Naive thymus-derived CD4-positive, alpha-beta T cell (primary cell): Measurements from ENCODE around the gene RGS19. TPM values are rescaled to one million over a fixed set of nuclear protein-coding genes. Genes with fewer than 3 reads are reported as not detected.
A peak's percentile ranks its signal among the peaks of the same experiment; 100 is the strongest.

Source experiments
- ATAC-seq: fragments of 150-1000 bp; cut with Tn5 transposase; 2 replicates; pipeline ENCODE4 v1.10.0; 2021; ENCODE audit warnings: mild to moderate bottlenecking, moderate library complexity
- CTCF ChIA-PET: fragments of 350-600 bp; sonication (Branson Sonifier 250); formaldehyde crosslinking; loops from one replicate; lab custom pipeline; 2021; ENCODE audit warnings: antibody characterized with exemption; lab: Charles Lee
- POLR2A ChIA-PET: fragments of 350-600 bp; sonication (Branson Sonifier 250); formaldehyde crosslinking; loops from one replicate; lab custom pipeline; 2021; ENCODE audit warnings: antibody characterized with exemption, inconsistent platforms; lab: Charles Lee
- DNase-seq, 9 donors: peaks; one replicate each; pipeline versions ENCODE4 v3.0.0 to v3.0.0-alpha.2; 2020 to 2022; ENCODE audit warnings: mixed read lengths in 1 of 9
- H3K27ac ChIP-seq: one replicate; pipeline ENCODE4 v1.7.0; 2013; ENCODE audit warnings: mild to moderate bottlenecking, low read depth, low read length, moderate library complexity
- H3K27me3 ChIP-seq, 2 donors: one replicate each; pipeline ENCODE4 v1.7.0; 2013; ENCODE audit warnings: low read length in 2 of 2, mild to moderate bottlenecking in 2 of 2, moderate library complexity in 2 of 2; ENCODE audit not compliant: control insufficient read depth in 2 of 2, insufficient read depth in 2 of 2
- H3K36me3 ChIP-seq, 3 experiments: 1 replicate in 2 of 3; 2 replicates in 1 of 3; pipeline ENCODE4 v1.7.0; 2013; ENCODE audit warnings: low read length in 3 of 3, mild to moderate bottlenecking in 3 of 3, moderate library complexity in 1 of 3; ENCODE audit not compliant: insufficient read depth in 3 of 3, control insufficient read depth in 2 of 3
- H3K4me1 ChIP-seq, 2 donors: one replicate each; pipeline ENCODE4 v1.7.0; 2013; ENCODE audit warnings: low read length in 2 of 2, mild to moderate bottlenecking in 2 of 2, moderate library complexity in 1 of 2; ENCODE audit not compliant: control insufficient read depth in 2 of 2, insufficient read depth in 2 of 2
- H3K4me3 ChIP-seq: 2 replicates; pipeline ENCODE4 v1.7.0; 2013; ENCODE audit warnings: mild to moderate bottlenecking, low read length
- H3K9me3 ChIP-seq, 3 experiments: 1 replicate in 2 of 3; 2 replicates in 1 of 3; pipeline ENCODE4 v1.7.0; 2013; ENCODE audit warnings: low read length in 3 of 3; ENCODE audit not compliant: control insufficient read depth in 2 of 3
- H3K27ac Mint-ChIP-seq, 9 donors: one replicate each; pipeline ENCODE4 v1.8.0; 2020 to 2022; ENCODE audit warnings: mixed read lengths in 9 of 9, mild to moderate bottlenecking in 8 of 9, moderate library complexity in 5 of 9, inconsistent platforms in 2 of 9
- H3K27me3 Mint-ChIP-seq, 5 donors: one replicate each; pipeline ENCODE4 v1.8.0; 2021 to 2022; ENCODE audit warnings: mixed read lengths in 5 of 5, mild to moderate bottlenecking in 1 of 5
- H3K36me3 Mint-ChIP-seq, 5 donors: one replicate each; pipeline ENCODE4 v1.8.0; 2020 to 2022; ENCODE audit warnings: mixed read lengths in 5 of 5, mild to moderate bottlenecking in 3 of 5, inconsistent platforms in 1 of 5
- H3K4me1 Mint-ChIP-seq, 7 donors: one replicate each; pipeline ENCODE4 v1.8.0; 2020 to 2022; ENCODE audit warnings: mixed read lengths in 7 of 7, mild to moderate bottlenecking in 3 of 7, inconsistent platforms in 1 of 7
- H3K4me3 Mint-ChIP-seq, 10 donors: one replicate each; pipeline ENCODE4 v1.8.0; 2020 to 2022; ENCODE audit warnings: mild to moderate bottlenecking in 10 of 10, mixed read lengths in 10 of 10, moderate library complexity in 6 of 10, inconsistent platforms in 2 of 10
- H3K9me3 Mint-ChIP-seq, 11 donors: one replicate each; pipeline ENCODE4 v1.8.0; 2020 to 2022; ENCODE audit warnings: mixed read lengths in 11 of 11, mild to moderate bottlenecking in 4 of 11, inconsistent platforms in 1 of 11, moderate library complexity in 1 of 11
- intact Hi-C, 2 donors: fragments of 100-400 bp; cut with micrococcal nuclease; formaldehyde crosslinking; loops; one replicate each; pipeline ENCODE4 v1.15.1; 2023
- polyA plus RNA-seq, 2 donors: library from polyadenylated mRNA; unstranded; fragments of 300-500 nt; fragmentation: Illumina TruSeq; gene quantifications; one replicate each; pipeline ENCODE4 v1.2.3, GENCODE V29; 2021
- total RNA-seq, 6 experiments: library from RNA in 5 of 6; stranded (reverse) in 5 of 6; gene quantifications; 1 replicate in 5 of 6; 2 replicates in 1 of 6; pipeline ENCODE4 v1.2.3 and lab custom pipeline; 2021 to 2026

RGS19 gene
- total and polyA plus RNA-seq, 7 experiments from 2014 or later = 21.8 to 93.4 (median 55.2) TPM

DNA sequence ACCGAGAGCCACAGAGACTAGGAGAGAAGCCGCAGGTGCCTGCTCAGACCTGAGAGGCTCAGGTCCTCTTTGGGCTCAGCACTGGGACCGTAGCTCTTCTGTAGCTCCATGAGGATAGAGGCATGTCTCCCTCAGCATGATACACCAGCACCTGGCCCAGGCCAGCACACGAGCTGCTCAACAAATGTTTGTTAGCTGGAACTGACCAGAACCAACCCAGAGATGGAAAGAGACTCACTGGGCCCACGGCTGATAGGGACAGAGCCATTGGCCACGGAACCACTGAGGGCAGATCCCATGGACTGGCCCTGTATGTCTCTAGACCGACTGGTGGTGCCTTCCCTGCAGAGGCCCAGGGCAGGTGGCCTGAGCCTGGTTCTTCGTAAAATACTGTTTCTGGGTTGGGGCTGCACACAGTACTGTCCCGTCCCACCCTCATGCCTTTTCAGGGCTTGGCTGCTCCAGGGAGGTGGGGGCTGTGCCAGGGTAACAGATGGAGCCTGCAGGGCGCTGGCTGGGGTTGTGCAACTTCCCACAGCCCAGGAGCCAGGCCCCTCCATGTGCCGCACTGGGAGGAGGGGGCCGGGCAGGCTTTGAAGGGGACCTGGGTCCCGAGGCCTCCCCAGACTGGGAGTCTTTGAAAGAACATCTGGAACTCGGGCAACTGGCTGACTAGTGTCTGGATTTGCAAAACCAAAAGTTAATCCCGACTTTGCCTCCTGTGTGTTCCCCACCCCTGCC, 38.1 kb downstream of the RGS19 start:
- Histone ChIP-seq H3K4me1 (peaks cover 27 to 40% of the 10 kb centered on the region in 2 donors), H3K36me3 (peaks cover 0 to 3% (median 0%) of the 10 kb centered on the region in 3 experiments), H3K27me3 (no peaks in the 10 kb centered on the region), H3K27ac (peak overlapping the region; percentile 82), H3K4me3 (no peak overlapping the region), H3K9me3 (no peaks in the 10 kb centered on the region)
- peak overlapping the region; percentile 77 to 89 (median 86) for H3K4me3 Mint-ChIP-seq
- CTCF ChIA-PET = interaction anchor here (0.9 to 5.2 kb wide), 5 partner anchors 18 to 81 kb away, joined by 3 to 54 read pairs (median 27); partner anchors contain the start of genes PRPF6, RGS19 and SAMD10
- POLR2A ChIA-PET = interaction anchor here (0.8 to 4.8 kb wide), 10 partner anchors 16 to 90 kb away, joined by 3 to 37 read pairs (median 9); partner anchors contain the start of genes OPRL1, PRPF6, RGS19 and SAMD10
- peaks cover 0 to 8% (median 4%) of the 10 kb centered on the region in 5 donors for H3K27me3 Mint-ChIP-seq
- H3K36me3 Mint-ChIP-seq = no peaks in the 10 kb centered on the region
- DNase-seq = no peak
- intact Hi-C loops = no loop called here
- H3K9me3 Mint-ChIP-seq = no peaks in the 10 kb centered on the region
- H3K4me1 Mint-ChIP-seq = peaks cover 28 to 52% (median 40%) of the 10 kb centered on the region in 7 donors
- peak overlapping the region; percentile 34 to 92 (median 82) for H3K27ac Mint-ChIP-seq
- ATAC-seq = no peak

DNA sequence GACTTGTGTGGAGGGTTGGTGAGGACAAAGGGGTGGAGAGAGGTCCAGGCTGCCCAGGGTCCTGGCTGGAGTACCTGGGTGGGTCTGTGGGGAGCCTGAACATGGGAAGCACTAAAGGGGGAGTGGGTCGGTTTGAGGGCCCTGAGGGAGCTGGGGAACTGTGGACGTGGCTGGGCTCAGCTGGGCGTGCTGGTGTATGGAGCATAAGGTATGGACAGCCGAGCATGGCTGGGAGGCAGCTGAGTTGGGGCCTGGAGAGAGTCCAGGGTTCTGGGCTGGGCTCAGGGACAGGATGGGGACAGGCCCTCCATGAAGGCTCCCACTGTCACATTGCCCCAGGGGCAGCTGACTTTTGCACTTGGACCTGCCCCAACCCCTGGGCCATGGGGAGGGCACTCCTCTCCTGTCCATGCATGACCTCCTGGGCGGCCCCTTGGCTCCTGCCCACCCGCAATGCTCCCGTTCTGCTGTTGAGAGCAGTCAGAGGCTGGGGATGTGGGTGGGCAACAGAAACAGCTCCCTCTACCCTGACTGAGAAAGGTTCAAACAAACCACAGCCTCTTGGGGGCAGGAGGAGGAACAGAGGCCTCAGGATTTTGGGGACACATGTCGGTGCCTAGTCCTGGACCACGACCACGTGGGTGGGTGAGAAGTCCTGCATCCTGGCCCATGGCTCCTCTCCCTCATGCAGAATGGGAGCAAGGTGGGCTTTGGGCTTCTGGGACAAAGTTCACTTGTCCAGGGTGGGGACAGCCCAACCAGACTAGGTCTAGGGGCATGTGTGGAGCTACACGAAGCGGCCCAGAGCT, 38.9 kb downstream of the RGS19 start:
- POLR2A ChIA-PET = interaction anchor here (1.1 to 4.8 kb wide), 8 partner anchors 17 to 90 kb away, joined by 3 to 37 read pairs (median 16); partner anchors contain the start of genes OPRL1, PRPF6, RGS19 and SAMD10
- ATAC-seq = no peak

DNA sequence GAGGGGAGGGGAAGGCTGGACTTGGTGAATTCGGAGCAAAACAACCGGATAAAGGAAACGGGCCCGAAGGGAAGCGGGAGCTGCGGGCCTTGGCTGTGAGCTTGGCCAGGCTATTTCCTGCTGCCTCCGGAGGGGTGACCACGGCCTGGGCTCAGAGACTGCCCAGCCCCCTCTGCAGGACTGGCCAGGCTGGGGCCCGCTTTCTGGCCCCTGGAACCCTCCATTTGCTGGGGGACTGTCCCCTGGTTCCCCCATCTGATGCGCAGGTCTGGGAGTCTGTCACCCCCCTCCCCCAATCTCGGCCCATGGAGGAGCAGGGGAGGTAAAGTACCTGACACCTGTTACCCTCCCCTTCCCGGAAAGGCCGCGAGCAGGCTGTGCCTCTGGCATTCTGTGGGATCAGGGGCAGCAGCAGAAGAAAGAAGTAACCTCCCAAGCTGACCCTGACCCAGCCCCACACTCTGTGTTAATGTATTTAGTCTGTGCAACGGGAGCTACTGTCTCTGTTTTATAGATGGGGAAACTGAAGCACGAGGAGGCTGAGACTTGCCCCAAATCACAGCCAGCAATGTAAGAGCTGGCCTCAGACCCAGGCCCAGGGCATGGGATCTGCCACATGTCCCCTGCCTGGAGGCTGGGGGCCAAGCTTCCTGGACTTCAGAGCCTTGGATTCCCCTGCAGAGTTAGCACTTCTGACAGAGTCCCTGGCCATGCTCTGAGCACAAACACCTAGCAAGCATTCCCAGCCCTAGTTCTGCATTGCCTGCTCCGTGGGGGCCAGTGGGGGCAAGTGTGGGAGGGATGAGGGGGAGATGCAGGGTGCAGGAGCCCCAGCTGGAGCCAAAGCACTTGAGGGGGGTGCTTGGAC, 39.8 kb downstream of the RGS19 start:
- Histone ChIP-seq H3K9me3 (no peaks in the 10 kb centered on the region), H3K4me1 (peaks cover 40 to 44% of the 10 kb centered on the region in 2 donors), H3K27me3 (no peaks in the 10 kb centered on the region), H3K4me3 (peak overlapping the region; percentile 62), H3K36me3 (peaks cover 0 to 12% (median 0%) of the 10 kb centered on the region in 3 experiments), H3K27ac (peak overlapping the region; percentile 57)
- ATAC-seq (no peak), DNase-seq (no peak)
- Mint-ChIP-seq H3K27ac (peak overlapping the region in 6 of 9 donors; percentile 34 to 92 (median 76)), H3K4me3 (peak overlapping the region; percentile 62 to 89 (median 78)), H3K4me1 (peaks cover 19 to 50% (median 39%) of the 10 kb centered on the region in 7 donors), H3K9me3 (no peaks in the 10 kb centered on the region), H3K27me3 (peaks cover 0 to 2% (median 0%) of the 10 kb centered on the region in 5 donors), H3K36me3 (peaks cover 0 to 5% (median 0%) of the 10 kb centered on the region in 5 donors)
- CTCF ChIA-PET = interaction anchor here (0.6 to 5.2 kb wide), 17 partner anchors 15 to 543 kb away, joined by 3 to 54 read pairs (median 4); partner anchors contain the start of genes PRPF6, RGS19, SAMD10 and TCEA2
- POLR2A ChIA-PET = interaction anchor here (0.5 to 4.8 kb wide), 16 partner anchors 14 to 408 kb away, joined by 3 to 37 read pairs (median 5); partner anchors contain the start of genes LIME1, OPRL1, PRPF6 and RGS19
- intact Hi-C loops = loop anchor here (1.0 to 5.0 kb wide), 9 partner anchors 18 to 502 kb away; partner anchors contain the start of genes PTK6 (in 1 of the 2), TCEA2 (in 1 of the 2) and UCKL1 (in 1 of the 2)

More for the DNA sequence above, 38.9 kb downstream of the RGS19 start:
- Histone ChIP-seq H3K9me3 (no peaks in the 10 kb centered on the region), H3K4me3 (no peak overlapping the region), H3K4me1 (peaks cover 34 to 40% of the 10 kb centered on the region in 2 donors), H3K27me3 (no peaks in the 10 kb centered on the region), H3K27ac (no peak overlapping the region), H3K36me3 (peaks cover 0 to 3% (median 0%) of the 10 kb centered on the region in 3 experiments)
- Mint-ChIP-seq H3K36me3 (peaks cover 0 to under 1% (median 0%) of the 10 kb centered on the region in 5 donors), H3K27ac (peak overlapping the region in 8 of 9 donors; percentile 25 to 92 (median 79)), H3K4me1 (peaks cover 20 to 47% (median 34%) of the 10 kb centered on the region in 7 donors), H3K9me3 (no peaks in the 10 kb centered on the region), H3K27me3 (peaks cover 0 to 3% (median 0%) of the 10 kb centered on the region in 5 donors), H3K4me3 (peak overlapping the region; percentile 59 to 89 (median 79))
- no peak for DNase-seq
- CTCF ChIA-PET = interaction anchor here (0.9 to 5.2 kb wide), 9 partner anchors 14 to 544 kb away, joined by 3 to 54 read pairs (median 8); partner anchors contain the start of genes PRPF6, RGS19 and SAMD10
- intact Hi-C loops = no loop called here

DNA sequence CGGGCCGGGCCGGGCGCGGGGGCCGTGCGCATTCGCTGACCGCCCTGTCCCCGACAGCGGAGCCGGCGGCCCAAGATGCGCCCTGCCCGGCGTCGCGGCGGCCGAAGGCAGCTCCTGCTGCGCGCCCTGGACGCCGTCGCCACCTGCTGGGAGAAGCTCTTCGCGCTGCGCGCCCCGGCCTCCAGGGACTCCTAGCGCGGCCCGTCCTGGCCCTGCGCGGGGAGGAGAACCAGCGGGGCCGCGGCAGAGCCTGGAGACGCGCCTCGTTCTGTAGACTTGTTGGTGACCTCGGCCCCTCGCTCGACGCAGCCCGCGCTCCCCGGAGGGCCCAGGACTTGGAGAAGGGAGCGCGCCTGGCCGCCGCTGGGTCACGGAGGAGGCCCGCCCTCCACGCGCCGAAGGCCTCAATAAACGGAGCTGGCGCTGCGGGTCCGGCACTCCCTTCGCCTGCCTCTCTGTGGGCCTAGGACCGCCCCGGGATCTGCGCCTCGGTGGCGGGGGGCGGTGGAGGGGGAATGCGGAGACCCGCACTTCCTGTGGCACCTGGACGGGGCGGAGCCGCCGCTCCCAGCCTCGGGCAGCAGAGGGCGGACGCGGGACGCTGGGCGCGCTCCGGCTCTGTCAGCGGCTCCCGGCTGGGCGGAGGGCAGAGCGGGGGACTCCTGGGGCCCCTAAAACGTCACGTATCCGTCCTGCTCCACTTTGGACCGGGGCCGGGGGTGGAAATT, 40.6 kb downstream of the RGS19 start:
- H3K4me1 Mint-ChIP-seq = peaks cover 26 to 49% (median 33%) of the 10 kb centered on the region in 7 donors
- H3K36me3 ChIP-seq = peaks cover 0 to 19% (median 0%) of the 10 kb centered on the region in 3 experiments
- ChIA-PET POLR2A (interaction anchor here (0.8 to 4.8 kb wide), 19 partner anchors 12 to 1650 kb away, joined by 3 to 37 read pairs (median 5); partner anchors contain the start of genes LIME1, OPRL1, PRPF6 and RGS19), CTCF (interaction anchor here (0.6 to 5.2 kb wide), 25 partner anchors 11 to 501 kb away, joined by 3 to 54 read pairs (median 4); partner anchors contain the start of genes LKAAEAR1, PRPF6, RGS19 and SAMD10)
- no peaks in the 10 kb centered on the region for H3K9me3 ChIP-seq
- H3K36me3 Mint-ChIP-seq = peaks cover 0 to 7% (median 0%) of the 10 kb centered on the region in 5 donors
- peak overlapping the region; percentile 18 to 89 (median 71) for H3K4me3 Mint-ChIP-seq
- ATAC-seq (peak; percentile 80), DNase-seq (peak; percentile 55 to 86 (median 76))
- H3K4me1 ChIP-seq = peaks cover 40 to 49% of the 10 kb centered on the region in 2 donors
- H3K9me3 Mint-ChIP-seq = no peaks in the 10 kb centered on the region
- H3K27ac Mint-ChIP-seq = peak overlapping the region in 4 of 9 donors; percentile 28 to 92 (median 64)
- H3K4me3 ChIP-seq = peak overlapping the region; percentile 62
- peak overlapping the region; percentile 57 for H3K27ac ChIP-seq
- no peaks in the 10 kb centered on the region for H3K27me3 Mint-ChIP-seq
- no peaks in the 10 kb centered on the region for H3K27me3 ChIP-seq
- intact Hi-C loops = loop anchor here (1.0 to 5.0 kb wide), 10 partner anchors 19 to 501 kb away; partner anchors contain the start of genes PTK6 (in 1 of the 2), TCEA2 (in 1 of the 2) and UCKL1 (in 1 of the 2)

DNA sequence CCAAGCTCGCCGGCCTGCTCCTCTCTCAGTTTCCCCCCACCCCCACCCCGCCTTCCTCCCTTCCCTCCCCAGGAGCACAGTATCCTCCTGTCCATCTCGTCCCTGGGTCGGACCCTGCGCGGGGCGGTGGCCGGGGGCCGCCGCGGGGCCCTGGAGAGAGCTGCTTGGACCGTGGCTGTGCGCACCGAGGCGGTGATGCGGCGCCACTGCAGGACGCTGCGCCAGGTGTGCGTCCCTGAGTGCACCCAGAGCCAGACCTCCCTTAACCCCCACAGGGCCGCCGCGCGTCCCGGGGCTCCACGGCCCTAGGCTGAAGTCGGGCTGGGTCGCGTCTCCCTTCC, 41.1 kb downstream of the RGS19 start:
- peak; percentile 24 for ATAC-seq
- peak overlapping the region in 9 of 10 donors; percentile 44 to 89 (median 65) for H3K4me3 Mint-ChIP-seq
- Histone ChIP-seq H3K36me3 (peaks cover 0 to 24% (median 0%) of the 10 kb centered on the region in 3 experiments), H3K4me1 (peaks cover 40 to 49% of the 10 kb centered on the region in 2 donors), H3K9me3 (no peaks in the 10 kb centered on the region), H3K4me3 (peak overlapping the region; percentile 62), H3K27ac (peak overlapping the region; percentile 57), H3K27me3 (no peaks in the 10 kb centered on the region)
- H3K36me3 Mint-ChIP-seq = peaks cover 0 to 7% (median 0%) of the 10 kb centered on the region in 5 donors
- no peaks in the 10 kb centered on the region for H3K27me3 Mint-ChIP-seq
- H3K4me1 Mint-ChIP-seq = peaks cover 23 to 53% (median 28%) of the 10 kb centered on the region in 7 donors
- ChIA-PET POLR2A (interaction anchor here (0.8 to 4.8 kb wide), 15 partner anchors 12 to 1649 kb away, joined by 3 to 37 read pairs (median 4); partner anchors contain the start of genes LIME1, OPRL1, PRPF6 and RGS19), CTCF (interaction anchor here (0.6 to 5.2 kb wide), 20 partner anchors 11 to 500 kb away, joined by 3 to 54 read pairs (median 4); partner anchors contain the start of genes LKAAEAR1, PRPF6, RGS19 and SAMD10)
- H3K27ac Mint-ChIP-seq = peak overlapping the region in 1 of 9 donors; percentile 79
- no peaks in the 10 kb centered on the region for H3K9me3 Mint-ChIP-seq
- DNase-seq = no peak
- intact Hi-C loops = loop anchor here (1.0 to 5.0 kb wide), 5 partner anchors 58 to 501 kb away; partner anchors contain the start of genes PTK6 (in 1 of the 2) and UCKL1 (in 1 of the 2)
